HCT116 (cell line): ENCODE data around the gene PITPNM1.

Experiments used
- POLR2A ChIP-seq: IDR thresholded peaks from 2 replicates; pipeline ENCODE4 v1.7.0; 2011; ENCODE audit warnings: borderline replicate concordance; ENCODE audit not compliant: insufficient read depth, insufficient read length; ENCODE audit errors: extremely low read depth
- POLR2AphosphoS5 ChIP-seq: IDR thresholded peaks from 2 replicates; pipeline ENCODE4 v1.6.1; 2011; ENCODE audit warnings: mild to moderate bottlenecking, low read depth, low read length, moderate library complexity
- ZFX ChIP-seq: fragments of 450-650 bp; IDR thresholded peaks from 2 replicates; pipeline ENCODE4 v1.6.1; 2017
- TF ChIP-seq, protein P1 (sequence below), 3 experiments: fragments of 200-600 bp in 1 of 3; sonication (generic) in 1 of 3; IDR thresholded peaks in 2 of 3; conservative IDR thresholded peaks in 1 of 3; 2 replicates each; pipeline ENCODE4 v1.5.1; 2012 to 2017; ENCODE audit warnings: low read depth in 2 of 3, low read length in 2 of 3, antibody characterized with exemption in 1 of 3, borderline replicate concordance in 1 of 3, control low read depth in 1 of 3, mild to moderate bottlenecking in 1 of 3, mixed read lengths in 1 of 3, mixed run types in 1 of 3, moderate library complexity in 1 of 3; ENCODE audit not compliant: insufficient read depth in 1 of 3

DNA sequence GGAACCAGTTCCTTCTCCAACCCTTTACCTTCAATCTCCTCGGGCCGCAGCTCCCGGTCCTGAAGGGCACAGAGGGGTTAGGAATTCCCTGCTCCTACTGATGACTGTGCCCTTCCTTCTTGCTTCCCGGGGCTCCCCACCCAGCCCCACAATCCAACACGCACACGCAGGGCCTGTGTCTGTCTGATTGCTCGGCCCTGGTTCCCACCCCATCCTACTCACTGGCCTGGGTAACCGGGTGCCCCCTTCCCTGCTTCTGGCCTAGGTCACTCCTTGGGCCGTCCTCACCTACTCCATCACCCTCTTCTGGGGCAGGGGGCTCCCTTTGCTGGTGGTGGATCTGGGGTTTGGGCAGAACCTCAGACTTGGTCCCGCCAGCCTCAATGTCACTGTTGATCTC, 16.8 kb upstream of the PITPNM1 start:
- TF ChIP-seq, protein P1, sequence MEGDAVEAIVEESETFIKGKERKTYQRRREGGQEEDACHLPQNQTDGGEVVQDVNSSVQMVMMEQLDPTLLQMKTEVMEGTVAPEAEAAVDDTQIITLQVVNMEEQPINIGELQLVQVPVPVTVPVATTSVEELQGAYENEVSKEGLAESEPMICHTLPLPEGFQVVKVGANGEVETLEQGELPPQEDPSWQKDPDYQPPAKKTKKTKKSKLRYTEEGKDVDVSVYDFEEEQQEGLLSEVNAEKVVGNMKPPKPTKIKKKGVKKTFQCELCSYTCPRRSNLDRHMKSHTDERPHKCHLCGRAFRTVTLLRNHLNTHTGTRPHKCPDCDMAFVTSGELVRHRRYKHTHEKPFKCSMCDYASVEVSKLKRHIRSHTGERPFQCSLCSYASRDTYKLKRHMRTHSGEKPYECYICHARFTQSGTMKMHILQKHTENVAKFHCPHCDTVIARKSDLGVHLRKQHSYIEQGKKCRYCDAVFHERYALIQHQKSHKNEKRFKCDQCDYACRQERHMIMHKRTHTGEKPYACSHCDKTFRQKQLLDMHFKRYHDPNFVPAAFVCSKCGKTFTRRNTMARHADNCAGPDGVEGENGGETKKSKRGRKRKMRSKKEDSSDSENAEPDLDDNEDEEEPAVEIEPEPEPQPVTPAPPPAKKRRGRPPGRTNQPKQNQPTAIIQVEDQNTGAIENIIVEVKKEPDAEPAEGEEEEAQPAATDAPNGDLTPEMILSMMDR (IDR thresholded peaks at IDR 0.05 in 2 of 3, conservative IDR thresholded peaks at IDR 0.05 in 1 of 3; ENCODE audit: borderline replicate concordance in 1 of 3, insufficient read depth in 1 of 3, low read depth in 2 of 3, low read length in 2 of 3), result no peak
- TF ChIP-seq POLR2AphosphoS5, result no peak
- TF ChIP-seq POLR2A, result no peak
- no peak for TF ChIP-seq ZFX
